T47D (cell line): ENCODE measurements around the gene ITPR2.
A peak's percentile ranks its signal among the peaks of the same experiment; 100 is the strongest.
"Not testable (repeated sequence)": the region's sequence is repeated elsewhere in the genome, so short reads cannot be mapped to it uniquely, and the experiment has no call there.

ENCODE experiments used
- DNase-seq, 2 experiments: peaks; one replicate each; pipeline versions ENCODE4 v3.0.0 to v3.0.0-alpha.2; 2011 to 2012; ENCODE audit warnings: low read depth in 1 of 2, low spot score in 1 of 2
- JUND ChIP-seq: IDR thresholded peaks from 2 replicates; pipeline ENCODE4 v1.6.1; 2012; ENCODE audit warnings: low read depth
- in situ Hi-C: cut with HindIII; loops from 2 replicates; pipeline ENCODE4 v1.10.0; 2016; ENCODE audit warnings: low sequenced_read_pairs, low pct_unique_long_range_greater_than_20kb

The ITPR2 gene

DNA sequence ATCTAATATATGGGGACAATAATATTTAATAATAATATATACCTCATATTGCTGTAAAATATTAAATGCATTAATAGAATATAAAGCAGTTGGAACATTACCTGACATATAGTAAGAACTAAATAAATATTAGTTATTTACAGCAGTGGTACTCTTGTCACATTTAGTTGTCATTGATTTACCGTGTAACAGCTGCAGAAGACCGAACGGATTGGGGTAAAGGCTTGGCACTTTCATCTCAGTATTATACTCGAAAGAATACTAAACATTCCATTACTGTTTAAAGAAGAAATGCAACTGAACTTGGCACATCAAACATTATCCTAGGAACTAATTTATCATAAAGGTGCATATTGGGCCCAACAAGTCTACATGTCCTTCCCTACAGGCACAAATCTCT lies 61.1 kb downstream of the ITPR2 start:
- in situ Hi-C loops = no loop called here
- TF ChIP-seq JUND = no peak
- DNase-seq = no peak

DNA sequence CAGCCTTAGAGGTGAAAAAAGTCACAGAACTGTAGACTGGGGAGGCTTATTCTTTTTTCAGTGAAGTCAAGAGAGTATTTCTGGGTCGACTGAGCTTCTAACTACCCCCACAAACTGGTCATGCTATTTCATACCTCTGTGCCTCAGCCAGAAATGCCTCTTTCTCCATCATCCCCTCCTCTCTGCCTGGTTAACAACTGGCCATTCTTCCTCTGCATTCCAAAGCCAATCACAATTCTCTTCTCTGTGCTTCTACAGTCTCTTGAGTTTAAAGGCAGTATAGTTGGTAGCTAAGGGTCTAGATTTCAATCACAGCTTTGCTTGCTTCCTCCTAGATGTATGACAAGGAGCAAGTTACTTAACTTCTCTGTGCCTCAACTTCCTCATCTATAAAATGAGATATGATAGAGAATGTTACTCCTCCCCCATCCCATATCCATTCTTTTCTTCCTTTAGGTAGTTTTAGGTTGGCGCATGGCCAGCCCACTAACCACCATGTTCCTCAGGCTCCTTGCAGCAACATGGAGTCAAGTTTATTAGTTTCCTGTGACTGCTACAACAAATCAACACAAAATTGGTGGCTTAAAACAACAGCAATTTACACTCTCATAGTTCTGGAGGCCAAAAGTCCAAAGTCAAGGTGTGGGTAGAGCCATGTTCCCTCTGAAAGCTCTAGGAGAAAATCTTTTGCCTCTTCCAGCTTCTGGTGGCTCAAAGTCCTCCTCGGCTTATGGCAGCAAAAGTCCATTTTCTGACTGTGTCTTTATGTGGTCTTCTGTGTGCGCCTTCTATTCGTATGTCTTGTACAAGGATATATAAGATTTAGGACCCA lies 62.5 kb downstream of the ITPR2 start:
- in situ Hi-C loops = no loop called here
- DNase-seq = no peak
- TF ChIP-seq JUND = no peak

DNA sequence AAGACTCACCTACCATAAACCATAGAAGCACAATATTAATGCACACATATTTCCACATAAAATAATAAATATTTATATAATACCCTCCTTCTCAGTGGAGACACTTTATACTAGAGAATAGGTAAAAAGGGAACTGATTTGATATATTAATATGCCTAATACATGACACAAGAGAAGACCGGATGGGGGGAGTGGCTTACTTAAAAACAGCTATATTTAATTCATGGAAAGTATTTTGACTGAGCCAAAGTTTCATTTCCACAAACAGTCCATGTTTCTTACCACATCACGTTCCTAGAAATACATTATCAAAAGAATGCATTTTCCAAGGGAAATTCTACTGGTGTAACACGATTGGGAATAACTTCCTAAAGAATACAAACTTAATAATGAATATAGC lies 63.4 kb downstream of the ITPR2 start:
- no peak for DNase-seq
- in situ Hi-C loops = no loop called here
- TF ChIP-seq JUND = no peak

DNA sequence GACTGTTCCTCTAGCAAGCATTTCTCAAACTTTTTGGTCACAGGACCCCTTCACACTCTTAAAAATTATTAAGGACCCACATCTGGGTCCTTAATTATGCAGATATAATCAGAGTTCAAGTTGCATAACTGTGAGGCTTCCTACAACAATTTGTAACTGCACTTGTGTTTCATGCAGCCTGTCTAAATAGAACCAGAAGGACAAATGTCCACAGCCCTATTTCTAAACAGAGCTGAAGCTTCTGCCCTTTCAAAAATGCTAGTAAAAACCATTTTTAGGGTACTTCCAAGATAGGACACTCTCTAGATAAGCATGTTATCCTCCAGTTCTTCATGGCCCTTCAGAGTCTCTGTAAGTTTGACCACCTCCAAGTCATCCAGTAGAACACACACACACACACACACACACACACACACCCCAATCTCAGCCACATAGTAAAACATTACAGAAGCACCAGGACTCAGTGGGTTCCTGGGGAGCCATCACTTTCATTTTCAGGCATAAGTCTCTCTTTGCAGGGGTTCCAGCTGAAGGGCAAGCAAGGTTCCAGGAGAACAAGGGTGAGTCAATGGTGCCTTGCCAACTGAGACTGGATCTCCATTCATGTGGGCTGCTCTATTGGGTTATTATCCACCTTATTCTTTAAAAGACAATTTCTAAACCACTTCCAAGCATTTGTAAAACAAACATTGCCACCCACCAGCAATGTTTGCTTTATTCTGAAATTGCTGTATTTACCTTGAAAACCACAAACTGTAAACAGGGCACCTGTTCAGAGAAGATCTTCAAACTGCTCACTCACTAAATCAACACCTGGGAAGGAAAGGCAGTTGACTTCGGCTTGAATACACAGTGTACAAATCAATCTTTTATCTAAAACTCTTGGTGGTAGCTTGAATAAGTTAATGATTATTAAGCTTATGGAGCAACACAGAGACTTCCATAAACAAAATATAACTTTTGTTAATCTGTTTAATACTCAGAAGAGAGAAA lies 64.1 kb downstream of the ITPR2 start:
- peak in 1 of 2 experiments; percentile 72 for DNase-seq
- in situ Hi-C loops = no loop called here
- TF ChIP-seq JUND = no peak

DNA sequence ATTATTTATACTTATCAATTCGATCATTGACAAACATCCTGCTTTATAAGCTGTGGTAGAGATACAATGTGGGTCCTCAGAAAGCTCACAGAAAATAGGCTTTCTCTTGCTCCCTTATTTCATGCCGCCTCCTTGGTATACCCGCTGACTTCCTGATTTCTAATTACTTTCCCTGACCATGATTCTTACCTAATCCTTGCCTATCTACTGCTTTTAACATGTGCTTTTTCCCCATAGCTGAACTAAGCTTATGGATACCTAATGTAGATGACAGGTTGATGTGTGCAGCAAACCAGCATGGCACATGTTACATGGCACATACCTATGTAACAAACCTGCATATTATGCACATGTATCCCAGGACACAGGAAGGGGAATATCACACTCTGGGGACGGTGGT lies 65.1 kb downstream of the ITPR2 start:
- TF ChIP-seq JUND = no peak
- DNase-seq = no peak
- in situ Hi-C loops = no loop called here

DNA sequence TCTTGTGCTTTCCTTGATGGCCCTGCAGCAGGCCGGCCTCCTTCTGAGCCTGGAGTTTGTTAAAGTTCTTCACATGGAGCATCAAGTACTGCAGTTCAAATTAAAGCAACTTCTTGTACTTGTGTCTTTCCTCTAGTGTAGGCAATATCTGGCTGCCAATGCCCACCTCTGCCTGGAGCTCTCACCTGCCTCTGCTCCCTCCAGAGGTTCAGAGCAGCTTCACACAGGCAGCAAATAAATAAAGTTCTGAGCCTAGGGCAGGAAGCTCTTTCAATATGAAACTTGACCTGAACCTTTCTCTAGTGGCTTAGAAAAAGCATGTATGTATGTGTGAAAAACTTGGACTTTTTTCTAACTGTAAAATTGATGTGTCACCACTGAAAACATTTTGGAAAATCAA lies 65.9 kb downstream of the ITPR2 start:
- in situ Hi-C loops = no loop called here
- no peak for TF ChIP-seq JUND
- DNase-seq = peak in 1 of 2 experiments; percentile 18

DNA sequence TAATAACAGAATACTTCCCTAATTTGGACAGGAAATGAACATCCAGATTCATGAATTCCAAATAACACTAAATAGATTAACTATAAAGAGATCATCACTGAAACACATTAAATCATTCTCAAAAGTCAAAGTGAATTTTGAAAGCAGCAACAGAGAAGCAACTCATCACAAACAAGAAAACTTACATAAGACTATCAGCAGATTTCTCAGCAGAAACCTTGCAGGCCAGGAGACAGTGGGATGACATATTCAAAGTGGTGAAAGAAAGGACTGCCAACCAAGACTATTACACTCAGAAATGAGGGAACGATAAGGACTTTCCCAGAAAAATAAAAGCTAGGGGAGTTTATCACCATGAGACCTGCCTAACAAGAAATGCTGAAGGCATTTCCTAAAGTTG lies 70.8 kb downstream of the ITPR2 start:
- no peak for TF ChIP-seq JUND
- in situ Hi-C loops = no loop called here
- DNase-seq = no peak

DNA sequence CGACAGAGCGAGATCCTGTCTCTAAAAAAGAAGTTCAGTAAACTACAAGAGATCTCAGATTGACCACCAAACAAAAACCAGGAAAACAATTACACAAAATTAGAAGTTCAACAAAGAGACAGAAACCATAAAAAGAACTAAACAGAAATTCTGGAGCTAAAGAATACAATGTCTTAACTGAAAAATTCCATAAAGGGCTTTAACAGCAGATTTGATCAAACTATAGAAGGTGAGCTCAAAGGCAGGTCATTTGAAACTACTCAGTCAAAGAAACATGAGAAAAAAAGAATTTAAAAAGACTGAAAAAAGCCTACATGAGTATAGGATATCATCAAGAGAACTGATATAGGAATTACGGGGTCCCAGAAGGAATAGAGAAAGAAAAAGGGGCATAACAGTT lies 71.2 kb downstream of the ITPR2 start:
- in situ Hi-C loops = no loop called here
- TF ChIP-seq JUND = no peak
- no peak for DNase-seq

DNA sequence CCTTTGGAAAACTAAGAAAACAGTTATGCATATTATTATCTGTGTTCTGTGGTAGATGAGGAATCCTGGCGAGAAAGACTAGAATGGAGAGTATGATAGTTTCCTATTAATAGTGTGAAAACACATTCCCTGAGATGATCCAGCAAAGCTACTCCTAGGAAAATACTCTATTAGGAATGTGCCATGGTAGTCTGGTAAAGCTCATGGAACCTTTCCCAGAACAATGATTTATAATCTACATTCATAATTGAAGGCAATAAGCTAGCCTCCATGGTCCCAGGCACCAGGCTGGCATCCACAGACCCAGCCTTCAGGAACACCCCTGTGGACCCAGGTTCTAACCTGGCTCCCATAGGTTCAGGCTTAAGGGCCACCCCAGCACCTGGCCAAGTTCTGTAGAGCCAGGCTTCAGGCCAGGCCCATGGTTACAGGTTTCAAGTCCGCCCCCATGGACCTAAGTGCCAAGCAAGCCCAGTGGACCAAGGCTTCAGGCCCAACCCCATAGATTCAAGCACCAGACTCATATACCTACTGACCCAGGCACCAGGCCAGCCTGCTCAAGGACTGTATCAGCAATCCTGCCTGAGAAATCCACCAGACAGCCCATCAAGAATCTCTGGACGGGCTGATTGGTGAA lies 72.2 kb downstream of the ITPR2 start:
- in situ Hi-C loops = no loop called here
- no peak for TF ChIP-seq JUND
- DNase-seq = no peak

DNA sequence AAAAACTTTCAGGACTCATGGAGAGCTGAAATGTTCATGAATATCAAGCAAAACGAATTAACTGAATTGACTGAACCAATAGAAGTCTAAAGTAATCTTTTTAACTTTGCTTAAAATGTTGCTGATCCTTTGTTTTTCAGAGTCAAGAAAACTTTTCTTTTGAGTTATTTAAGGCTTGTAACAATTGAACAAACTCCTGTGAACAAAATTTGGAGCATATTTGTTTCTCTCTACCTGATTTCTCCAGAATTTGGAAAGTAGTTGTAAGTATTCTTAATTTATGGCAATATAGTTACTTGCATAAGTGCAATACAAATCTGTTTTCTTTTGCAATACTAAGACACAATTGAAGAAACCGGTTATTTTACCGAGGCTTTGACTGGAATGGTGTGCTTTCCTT lies 77.6 kb downstream of the ITPR2 start:
- in situ Hi-C loops = not testable (repeated sequence)

DNA sequence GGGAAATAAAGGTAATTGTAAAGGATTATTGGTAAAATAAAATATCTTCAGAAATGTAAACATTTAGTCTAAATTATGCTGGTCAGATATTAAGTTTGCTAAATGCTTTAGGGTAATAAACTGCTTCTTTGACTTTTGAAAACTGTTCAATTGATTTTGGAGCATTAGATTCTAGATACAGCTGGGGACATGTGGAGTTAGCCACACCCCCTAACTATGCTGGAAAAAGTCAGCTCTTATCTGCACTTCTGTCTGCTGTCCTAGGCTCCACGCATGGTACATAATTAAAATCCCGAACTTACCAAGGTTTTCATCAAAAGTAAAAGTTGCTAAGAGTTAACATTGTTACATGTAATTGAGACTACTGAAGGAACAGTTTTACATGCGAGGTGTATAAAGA lies 78.8 kb downstream of the ITPR2 start:
- in situ Hi-C loops = no loop called here
- TF ChIP-seq JUND = no peak

More for the DNA sequence above, 77.6 kb downstream of the ITPR2 start:
- peak in 1 of 2 experiments; percentile 7 for DNase-seq

DNA sequence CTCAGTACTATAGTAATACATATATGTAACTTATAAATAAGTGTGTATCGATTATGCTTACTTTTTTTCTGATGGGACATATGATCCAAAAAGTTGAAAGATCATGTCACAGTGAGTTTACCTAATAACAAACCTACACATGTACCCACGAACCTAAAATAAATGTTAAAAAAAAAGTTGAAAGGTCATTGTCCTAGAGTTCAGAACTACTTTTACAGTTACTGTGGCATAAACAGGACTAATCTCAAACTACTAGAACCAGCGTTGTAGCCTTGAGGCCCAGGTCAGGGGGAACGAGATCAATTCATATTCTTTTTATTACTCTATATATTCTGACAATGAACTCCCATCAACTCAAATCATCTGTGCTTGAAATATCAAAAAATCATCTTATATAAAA lies 81.8 kb downstream of the ITPR2 start:
- in situ Hi-C loops = no loop called here
- TF ChIP-seq JUND = no peak
- DNase-seq = no peak

More for the DNA sequence above, 78.8 kb downstream of the ITPR2 start:
- DNase-seq = no peak
